ENCODE measurements around the gene AIRE.
"Not testable (repeated sequence)": the region's sequence is repeated elsewhere in the genome, so short reads cannot be mapped to it uniquely, and the experiment has no call there.

Gene AIRE

DNA sequence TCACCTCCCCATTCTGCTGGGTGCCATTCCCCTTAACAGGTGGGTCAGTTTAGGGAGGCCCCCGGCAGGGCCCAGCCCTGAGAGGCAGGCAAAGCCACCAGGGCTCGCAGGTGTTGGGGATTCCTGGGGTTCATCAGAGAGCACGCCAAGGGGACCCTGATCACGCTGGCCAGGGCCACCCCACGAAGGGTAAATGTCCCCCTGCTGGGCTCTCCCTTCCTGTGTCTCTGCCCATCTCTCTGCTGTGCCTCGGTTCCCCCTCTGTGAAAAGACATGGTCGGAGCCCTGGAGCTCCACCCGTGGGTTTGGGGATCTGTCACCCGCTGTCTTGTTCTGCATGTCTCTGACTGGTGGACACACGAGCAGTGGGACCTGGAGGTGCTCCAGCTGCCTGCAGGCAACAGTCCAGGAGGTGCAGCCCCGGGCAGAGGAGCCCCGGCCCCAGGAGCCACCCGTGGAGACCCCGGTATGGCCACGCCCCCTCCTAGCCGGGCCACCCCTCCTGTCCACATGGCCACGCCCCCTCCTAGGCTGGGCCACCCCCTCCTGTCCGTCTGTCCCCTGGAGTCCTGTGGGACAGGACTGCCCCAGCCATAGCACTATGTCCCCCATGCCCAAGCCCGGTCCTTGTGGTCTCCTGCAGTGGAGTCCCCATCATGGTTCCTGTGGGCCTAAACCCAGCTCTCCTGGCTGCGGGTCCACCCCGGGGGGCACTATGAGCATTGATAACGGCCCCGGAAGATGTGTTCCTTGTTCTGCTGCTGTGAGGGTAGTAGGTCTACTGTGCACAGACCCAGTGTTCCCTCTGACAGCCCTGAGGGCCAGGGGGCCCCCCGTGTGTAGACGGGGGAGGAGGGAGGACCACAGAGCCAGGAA lies 6.5 kb downstream of the AIRE start:
- no peak for DNase-seq (ENCODE audit: low read depth)

DNA sequence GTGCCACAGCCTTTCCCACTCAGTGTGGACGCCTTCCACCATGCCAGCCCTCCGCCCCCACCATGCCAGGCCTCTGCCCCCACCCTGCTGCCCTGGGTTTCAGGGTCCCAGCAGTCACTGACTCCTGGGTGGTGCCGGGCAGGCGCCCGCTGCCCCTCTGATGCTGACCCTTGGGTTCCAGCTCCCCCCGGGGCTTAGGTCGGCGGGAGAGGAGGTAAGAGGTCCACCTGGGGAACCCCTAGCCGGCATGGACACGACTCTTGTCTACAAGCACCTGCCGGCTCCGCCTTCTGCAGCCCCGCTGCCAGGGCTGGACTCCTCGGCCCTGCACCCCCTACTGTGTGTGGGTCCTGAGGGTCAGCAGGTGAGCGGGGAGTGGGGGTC lies 7.1 kb downstream of the AIRE start:
- no peak for DNase-seq (ENCODE audit: low read depth)

DNA sequence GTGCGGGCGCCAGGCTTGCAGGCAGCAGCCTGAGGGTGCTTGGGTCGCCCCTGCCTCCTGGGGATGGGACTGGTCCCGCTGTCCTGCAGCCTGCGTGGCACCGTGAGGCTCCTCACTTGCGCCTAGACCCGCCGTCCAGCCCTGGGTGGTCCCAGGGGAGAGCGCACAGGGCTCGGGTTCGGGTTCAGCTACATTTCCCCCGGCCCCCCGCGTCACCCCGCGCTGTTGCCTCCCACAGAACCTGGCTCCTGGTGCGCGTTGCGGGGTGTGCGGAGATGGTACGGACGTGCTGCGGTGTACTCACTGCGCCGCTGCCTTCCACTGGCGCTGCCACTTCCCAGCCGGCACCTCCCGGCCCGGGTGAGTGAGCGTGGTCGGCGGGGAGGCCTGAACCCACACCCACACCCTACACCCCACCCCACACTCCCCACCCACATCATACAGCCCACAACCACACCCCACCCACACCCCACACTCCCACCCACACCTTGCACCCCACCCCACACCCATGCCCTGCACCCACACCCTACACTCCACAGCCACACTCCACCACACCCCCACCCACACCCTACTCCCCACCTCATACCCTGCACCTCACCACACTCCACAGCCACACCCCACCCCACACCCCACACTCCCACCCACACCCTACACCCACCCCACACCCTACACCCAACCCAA lies 8.0 kb downstream of the AIRE start:
- DNase-seq (ENCODE audit: low read depth), result no peak

DNA sequence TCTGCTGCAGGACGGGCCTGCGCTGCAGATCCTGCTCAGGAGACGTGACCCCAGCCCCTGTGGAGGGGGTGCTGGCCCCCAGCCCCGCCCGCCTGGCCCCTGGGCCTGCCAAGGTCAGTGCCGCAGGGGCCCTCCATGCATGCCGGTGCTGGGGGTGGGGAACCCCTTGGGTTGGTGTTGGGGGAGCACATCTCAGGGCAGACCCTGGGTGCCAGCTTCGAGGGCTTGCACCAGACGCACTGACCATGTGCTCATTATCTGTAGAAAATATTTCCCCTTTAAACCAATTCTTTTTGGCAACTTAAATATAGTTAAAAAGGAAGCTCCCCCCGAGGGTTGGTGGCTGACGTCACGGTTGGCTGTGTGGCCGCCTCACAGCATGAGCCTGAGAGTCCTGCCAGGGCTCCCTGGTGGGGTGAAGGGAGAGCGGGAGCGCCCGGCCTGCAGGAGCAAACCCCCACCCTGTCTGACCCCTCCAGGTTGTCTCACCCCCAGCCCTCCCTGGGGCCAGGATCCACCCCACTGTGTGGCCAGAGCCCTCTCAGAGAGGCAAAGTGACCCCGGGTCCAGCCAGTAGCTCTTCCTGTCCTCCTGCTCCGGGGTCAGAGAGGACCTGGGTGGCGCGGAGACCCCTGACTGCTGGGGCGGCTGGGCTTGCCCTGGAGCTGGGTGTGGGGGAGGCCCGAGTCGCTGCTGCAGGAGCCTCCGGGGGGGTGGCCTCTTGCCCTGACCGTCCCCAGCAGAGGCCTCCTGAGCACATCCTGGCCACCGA lies 8.9 kb downstream of the AIRE start:
- no peak for DNase-seq (ENCODE audit: low read depth)

DNA sequence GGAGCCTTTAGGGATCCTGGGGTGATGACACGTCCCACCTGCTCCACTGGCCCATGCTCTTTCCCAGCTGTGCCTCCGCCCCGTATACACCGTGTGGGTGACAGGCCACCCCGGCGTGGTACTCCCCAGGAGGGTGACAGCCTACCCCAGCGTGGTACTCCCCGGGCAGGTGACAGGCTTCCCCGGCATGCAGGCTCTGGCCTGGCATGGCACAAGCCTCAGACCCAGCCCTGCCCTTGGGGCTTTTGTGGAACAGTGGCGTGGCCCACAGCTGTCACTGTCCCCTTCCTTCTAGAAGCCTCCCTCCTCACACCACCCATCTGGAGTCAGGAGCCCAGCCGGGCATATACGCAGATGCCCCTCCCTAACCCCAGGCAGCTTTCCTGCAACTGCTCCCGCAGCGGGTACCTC lies 9.5 kb downstream of the AIRE start:
- no peak for DNase-seq (ENCODE audit: low read depth)

DNA sequence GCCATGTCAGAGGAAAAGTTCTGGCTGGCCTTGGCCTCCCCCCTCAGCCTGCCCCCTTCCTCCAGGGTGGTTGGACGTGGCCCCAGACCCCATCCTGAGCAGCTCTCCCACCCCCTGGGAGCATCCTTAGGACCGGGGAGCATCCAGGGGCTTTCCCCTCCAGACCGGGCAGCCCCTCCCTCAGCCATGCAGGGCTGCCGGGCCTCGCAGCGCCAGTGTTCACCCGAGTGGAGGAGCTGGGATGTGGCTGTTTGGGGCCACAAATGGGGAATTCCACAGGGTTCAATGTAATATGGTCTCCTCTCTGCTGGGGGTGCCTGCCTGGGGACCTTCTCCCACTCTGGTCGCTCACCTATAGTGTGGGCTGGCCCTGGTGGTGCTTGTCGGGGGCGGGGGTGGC lies 10.0 kb downstream of the AIRE start:
- DNase-seq (ENCODE audit: low read depth), result no peak

DNA sequence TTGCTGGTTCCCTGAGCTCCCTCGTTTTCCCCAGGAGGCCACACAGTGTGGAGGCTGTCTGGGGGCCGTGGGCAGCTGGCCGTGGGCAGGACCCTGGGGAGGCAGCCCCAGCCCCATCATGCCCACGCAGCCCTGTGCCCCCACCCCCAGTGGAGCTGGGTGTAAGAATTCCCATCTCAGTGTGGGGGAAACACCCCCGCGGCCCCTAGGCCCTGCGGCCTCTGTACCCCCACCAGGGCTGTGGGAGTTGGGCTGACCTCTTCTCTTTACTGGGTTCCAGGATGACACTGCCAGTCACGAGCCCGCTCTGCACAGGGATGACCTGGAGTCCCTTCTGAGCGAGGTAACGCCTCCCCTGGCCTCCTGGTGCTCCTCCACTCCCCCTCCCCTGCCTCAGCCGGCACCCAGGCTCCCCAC lies 10.4 kb downstream of the AIRE start:
- DNase-seq (ENCODE audit: low read depth), result no peak

DNA sequence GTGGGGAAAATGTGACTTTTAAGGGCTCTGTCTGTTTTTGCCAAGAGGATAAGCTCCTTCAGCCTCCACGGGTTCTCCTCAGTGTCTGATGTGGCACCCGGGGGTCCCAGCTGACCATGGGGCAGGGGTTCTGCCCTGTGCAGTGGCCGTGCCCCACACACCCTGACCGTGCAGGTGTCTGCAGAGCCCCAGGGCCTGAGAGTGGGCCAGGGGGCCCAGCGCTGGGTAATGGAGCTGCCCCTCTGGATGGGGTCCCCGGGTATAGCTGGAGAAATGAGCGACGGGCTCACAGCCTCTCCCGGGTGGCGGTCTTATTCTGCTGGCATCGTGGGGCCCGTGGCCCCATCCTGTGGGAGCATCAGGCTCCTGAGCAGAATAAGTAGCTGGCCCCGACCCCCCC lies 11.2 kb downstream of the AIRE start:
- DNase-seq (ENCODE audit: low read depth), result no peak

DNA sequence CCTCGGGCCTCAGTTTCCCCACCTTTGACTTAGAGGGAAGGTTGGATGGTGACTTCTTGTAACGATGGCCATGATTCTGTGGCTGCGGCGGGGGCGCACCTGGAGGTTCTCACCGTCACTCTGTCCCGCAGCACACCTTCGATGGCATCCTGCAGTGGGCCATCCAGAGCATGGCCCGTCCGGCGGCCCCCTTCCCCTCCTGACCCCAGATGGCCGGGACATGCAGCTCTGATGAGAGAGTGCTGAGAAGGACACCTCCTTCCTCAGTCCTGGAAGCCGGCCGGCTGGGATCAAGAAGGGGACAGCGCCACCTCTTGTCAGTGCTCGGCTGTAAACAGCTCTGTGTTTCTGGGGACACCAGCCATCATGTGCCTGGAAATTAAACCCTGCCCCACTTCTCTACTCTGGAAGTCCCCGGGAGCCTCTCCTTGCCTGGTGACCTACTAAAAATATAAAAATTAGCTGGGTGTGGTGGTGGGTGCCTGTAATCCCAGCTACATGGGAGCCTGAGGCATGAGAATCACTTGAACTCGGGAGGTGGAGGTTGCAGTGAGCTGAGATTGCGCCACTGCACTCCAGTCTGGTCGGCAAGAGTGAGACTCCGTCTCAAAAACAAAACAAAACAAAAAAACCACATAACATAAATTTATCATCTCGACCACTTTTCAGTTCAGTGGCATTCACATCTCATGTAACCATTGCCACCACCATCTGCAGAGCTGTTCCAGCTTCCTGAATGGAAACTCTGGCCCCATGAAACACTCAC lies 12.0 kb downstream of the AIRE start:
- DNase-seq (ENCODE audit: low read depth), result peak; percentile 50

DNA sequence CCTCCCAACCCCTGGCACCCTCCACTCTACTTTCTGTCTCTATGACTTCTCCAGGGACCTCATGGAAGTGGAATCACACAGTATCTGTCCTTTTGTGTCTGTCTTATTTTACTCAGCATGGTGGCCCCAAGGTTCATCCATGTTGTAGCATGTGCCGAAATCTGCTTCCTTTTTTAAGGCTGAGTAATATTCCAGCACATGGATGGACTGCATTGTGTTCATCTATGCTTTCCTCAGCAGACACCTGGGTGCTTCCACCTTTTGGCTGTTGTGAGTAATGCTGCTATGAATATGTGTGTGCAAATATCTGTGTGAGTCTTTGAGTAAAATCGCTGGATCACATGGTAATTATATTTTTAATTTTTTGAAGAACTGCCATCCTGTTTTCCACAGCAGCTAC lies 12.6 kb downstream of the AIRE start:
- no peak for DNase-seq (ENCODE audit: low read depth)

DNA sequence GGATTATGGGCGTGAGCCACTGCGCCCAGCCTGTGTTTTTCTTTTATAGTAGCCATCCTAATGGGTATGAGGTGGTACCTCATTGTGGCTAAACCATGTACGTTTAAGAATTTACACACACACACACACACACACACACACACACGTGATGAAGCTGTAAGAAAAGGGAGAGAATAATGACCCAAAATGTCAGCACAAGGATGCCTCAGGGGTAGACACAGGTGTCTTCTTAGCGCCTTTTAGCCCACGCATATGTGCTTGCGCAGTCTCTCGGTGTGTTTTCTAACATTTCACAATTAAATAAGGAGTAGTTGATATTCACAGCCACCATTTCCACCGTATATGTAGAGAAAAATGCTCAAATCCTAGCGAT lies 13.4 kb downstream of the AIRE start:
- no peak for DNase-seq (ENCODE audit: low read depth)

DNA sequence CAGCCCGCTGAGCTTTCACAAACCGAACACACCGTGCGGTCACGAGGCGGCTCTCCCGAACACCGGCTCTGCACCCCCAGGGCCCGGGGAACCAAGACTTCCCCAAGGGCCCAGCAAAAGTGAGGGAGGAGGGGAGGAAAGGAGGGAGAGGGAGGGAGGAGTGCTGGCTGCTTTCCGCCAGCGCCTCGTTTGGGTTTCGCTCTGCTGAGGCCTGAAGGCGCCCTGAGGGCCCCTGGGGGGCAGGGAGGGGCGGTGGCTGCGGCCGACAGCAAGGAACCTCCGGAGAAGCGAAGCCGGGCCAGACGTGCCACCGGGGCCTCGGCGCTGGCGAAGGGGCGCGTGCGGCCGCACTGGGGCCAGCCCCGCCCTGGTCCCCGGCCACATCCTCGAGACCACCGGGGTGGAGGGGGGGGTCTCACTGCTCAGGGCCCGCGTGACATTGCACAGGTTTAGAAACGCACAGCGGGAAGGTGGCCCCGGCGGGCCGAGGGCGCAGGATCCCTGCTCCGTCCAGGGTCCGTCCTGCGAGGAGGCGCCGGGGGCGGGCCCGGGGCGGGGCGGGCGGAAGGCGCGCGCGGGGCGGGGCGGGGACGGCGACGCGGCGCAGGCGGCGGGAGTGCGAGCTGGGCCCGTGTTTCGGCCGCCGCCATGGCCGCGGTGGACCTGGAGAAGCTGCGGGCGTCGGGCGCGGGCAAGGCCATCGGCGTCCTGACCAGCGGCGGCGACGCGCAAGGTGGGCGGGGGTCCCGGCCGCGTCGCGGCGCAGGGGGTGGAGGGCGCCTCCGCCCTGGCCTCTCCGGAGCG lies 14.0 kb downstream of the AIRE start, which contains the start of gene PFKL:
Gene PFKL, plus strand, starts transcription at position 596 of the 804 bp plus-strand sequence. Its CDS starts 53 bp downstream, at position 649.
- DNase-seq (ENCODE audit: low read depth), result peak; percentile 20

DNA sequence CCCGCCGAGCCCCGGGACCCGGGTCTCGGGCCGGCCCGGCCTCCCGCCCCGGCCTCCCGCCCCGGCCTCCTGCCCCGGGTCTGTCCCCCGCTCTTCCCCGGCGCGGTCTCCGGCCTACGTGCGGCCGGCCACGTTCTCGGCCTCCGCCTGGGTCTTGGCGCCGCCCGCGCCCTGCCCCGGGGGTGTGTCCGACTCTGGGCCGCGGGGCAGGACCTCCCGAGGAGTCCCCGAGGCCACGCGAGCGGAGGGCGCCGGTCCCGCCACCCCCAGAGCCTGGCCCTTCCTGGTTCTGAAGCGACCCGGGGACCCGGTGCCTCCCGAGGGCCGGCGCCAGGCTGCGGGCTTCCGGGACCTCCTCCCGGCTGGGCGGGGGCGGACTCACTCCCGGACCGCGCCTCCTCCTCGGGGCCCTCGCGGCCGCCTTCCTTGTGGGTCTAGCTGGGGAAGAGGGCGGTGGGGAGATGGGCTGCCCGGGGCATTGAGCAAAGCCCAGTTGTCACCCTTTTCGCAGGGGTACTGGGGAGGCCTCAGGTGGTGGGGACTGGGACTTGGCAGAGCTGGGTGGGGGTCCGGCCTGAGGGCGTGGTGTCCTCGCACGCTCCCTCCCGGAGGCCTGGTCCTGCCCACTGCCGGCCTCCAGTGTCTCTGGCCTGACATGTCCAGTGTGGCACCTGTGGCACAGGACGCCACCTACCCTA lies 14.7 kb downstream of the AIRE start:
- peak; percentile 20 for DNase-seq (ENCODE audit: low read depth)

DNA sequence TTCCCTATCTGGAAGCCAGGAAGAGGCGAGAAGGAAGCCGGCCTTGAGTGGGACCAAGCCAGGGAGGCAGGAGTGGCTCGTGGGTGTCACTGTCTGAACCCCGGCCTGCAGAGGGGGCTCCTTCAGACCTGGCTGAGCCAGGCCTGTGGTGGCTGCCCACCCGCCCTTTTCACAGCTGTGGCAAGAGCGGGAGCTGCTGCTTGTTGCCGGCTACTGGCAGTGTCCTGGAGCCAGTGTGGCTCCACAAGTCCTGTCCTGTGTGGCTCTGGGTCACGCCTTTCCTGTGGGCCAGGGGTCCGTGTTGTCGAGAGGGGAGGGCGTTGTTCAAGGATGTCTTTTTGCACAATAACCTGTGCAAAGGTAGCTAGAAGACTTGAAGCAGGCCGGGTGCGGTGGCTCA lies 15.5 kb downstream of the AIRE start:
- no peak for DNase-seq (ENCODE audit: low read depth)

DNA sequence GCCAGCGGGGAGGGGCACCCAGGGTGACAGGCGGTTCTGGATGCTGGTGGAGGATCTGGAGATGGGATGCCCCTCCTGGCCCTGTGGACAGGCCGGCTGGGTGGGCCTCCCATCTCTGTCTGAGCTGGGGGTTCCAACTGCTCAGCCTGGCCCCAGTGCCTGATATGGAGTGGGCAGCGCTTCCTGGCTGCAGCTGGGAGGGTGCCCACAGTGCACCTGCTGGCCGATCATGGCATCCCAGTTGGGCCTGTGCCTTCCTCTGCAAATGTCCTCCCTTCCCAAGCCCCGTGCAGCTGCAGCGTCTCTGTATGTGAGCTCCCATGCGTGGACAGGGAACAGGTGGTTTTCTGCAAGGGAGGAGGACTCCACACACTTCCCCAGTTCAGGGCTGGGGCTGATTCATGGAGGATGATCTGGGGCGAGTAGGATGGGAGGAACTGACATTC lies 16.3 kb downstream of the AIRE start:
- no peak for DNase-seq (ENCODE audit: low read depth)

DNA sequence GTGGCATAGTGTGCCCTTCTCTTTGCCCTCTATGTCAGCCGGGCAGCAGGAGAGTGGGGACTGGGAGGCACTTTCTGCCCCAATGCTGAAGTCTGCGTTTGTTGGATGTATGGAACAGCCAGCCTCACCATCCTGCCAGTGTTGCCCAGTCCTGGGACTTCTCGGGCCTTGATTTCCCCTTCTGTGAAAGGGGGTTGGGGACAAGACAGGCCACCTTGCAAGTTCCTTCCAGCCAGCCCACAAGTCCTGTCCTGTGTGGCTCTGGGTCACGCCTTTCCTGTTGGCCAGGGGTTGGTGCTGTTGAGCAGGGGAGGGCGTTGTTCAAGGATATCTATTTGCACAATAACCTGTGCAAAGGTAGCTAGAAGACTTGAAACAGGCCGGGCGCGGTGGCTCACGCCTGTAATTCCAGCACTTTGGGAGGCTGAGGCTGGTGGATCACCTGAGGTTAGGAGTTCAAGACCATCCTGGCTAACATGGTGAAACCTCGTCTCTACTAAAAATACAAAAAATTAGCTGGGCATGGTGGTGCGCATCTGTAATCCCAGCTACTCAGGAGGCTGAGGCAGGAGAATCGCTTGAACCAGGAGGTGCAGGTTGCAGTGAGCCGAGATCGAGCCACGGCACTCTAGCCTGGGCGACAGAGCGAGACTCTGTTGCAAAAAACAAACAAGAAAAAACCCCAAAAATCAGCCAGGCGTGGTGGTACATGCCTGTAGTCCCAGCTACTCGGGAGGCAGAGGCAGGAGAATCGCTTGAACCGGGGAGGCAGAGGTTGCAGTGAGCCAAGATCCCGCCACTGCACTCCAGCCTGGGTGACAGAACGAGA lies 17.1 kb downstream of the AIRE start:
- DNase-seq (ENCODE audit: low read depth), result not testable (repeated sequence)

DNA sequence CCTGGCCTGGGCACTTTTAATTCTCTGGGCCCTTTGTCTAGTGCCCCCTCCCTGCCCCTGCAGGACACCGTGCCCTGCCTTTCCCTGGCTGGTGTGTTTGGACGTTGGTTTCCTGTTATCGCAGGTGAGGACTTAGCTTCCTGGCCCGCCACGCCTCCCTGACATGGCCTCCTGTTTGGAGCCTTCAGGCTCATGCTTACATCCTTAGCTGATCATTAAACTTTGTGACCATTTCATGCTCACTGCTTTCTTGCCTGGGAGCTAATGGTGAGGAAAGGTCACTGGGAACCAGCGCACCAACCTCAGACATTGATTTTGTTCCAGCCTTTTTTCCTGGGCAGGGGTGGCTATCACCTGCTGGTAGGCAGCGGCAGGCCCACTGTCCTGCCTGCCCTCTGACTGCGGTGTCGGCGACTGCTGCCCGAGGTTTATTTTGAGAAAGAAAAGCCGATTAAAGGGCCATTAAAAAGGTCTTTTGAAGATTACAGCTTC lies 17.9 kb downstream of the AIRE start:
- DNase-seq (ENCODE audit: low read depth), result no peak

DNA sequence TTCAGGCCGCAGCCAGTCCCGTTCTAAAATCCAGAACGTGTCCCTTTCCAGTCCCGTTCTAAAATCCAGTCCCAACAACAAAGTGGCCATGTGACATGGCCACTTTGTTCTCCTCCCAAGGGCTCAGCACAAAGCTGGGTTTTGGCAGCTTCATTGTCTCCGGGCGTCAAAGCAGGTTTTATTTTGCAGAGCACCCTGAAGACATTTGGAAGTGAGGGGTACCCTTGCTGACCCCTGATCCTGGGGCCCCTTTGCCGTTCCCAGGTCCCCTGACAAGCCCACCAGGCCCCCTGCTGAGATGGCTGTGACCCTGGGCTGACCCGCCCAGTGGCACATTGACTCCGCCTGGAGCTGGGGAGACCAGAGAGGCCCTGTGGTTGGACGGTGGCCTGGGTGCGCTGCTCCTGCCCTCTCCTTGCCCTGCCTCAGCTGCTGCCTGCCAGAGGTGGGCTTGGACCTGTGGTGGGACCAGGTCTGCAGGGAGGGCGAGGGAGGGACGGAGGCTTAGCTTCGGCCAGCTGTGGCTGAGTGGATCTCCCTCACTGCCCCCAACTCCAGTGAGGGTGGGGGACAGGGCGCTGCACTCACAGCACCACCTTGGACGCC lies 18.4 kb downstream of the AIRE start:
- no peak for DNase-seq (ENCODE audit: low read depth)

DNA sequence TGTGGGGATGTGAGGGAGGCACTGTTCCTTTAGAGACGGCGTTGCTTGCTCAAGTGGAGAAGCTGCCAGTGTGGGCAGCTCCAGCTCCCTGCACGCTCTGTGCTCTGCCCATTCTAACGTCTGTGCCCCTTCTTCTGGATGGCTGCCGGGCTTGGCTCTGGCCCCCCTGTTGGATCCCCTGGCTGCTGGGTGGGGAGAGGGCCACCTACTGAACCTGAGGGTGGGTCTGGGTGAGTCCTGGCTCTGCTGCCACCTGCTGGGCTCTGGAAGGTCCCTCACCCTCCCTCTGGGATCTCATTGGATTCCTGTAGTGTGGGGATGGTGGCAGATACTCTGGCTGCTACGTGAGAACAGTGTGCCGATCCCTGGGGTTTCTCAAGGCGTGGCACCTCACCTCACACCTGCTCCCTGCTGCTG lies 19.2 kb downstream of the AIRE start:
- DNase-seq (ENCODE audit: low read depth), result peak; percentile 29

Measured in activated gamma-delta T cell treated with anti-CD3 and anti-CD28 coated beads, Interleukin-2, amount 50 U/mL, for 16 hours (primary cell).